Testis (tissue), 2 donors: ENCODE results near the gene ZIC2.

Source experiments
- POLR2A ChIP-seq: fragments of 450-650 bp; IDR thresholded peaks from one replicate; pipeline ENCODE4 v1.6.1; 2017; ENCODE audit warnings: antibody characterized with exemption, mild to moderate bottlenecking, moderate library complexity
- TF ChIP-seq, protein P1 (sequence below), 3 experiments: fragments of 450-650 bp in 2 of 3; fragments of 200-600 bp in 1 of 3; sonication (generic) in 1 of 3; IDR thresholded peaks; one replicate each; pipeline ENCODE4 v1.5.1; 2016 to 2019; ENCODE audit warnings: antibody characterized with exemption in 3 of 3, mild to moderate bottlenecking in 2 of 3, moderate library complexity in 1 of 3

DNA sequence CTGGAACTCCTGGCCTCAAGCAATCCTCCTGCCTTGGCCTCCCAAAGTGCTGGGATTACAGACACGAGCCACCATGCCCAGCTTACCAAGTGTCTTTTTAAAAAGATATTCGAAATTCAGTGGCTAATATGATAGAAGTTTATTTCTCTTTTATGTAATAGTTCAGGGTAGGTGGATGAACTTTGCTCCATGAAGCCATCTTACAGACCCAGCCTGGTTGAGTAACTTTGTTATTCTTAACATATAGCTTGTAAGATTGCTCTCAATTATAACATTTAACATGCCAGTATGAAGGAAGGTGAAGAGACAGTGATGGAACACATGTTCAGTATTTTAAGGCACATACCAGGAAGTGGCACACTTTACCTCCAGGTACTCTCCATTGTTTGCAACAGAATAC is 42.4 kb downstream of the ZIC2 start:
- TF ChIP-seq, protein P1, sequence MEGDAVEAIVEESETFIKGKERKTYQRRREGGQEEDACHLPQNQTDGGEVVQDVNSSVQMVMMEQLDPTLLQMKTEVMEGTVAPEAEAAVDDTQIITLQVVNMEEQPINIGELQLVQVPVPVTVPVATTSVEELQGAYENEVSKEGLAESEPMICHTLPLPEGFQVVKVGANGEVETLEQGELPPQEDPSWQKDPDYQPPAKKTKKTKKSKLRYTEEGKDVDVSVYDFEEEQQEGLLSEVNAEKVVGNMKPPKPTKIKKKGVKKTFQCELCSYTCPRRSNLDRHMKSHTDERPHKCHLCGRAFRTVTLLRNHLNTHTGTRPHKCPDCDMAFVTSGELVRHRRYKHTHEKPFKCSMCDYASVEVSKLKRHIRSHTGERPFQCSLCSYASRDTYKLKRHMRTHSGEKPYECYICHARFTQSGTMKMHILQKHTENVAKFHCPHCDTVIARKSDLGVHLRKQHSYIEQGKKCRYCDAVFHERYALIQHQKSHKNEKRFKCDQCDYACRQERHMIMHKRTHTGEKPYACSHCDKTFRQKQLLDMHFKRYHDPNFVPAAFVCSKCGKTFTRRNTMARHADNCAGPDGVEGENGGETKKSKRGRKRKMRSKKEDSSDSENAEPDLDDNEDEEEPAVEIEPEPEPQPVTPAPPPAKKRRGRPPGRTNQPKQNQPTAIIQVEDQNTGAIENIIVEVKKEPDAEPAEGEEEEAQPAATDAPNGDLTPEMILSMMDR (IDR thresholded peaks at IDR 0.05) = no peak
- no peak for TF ChIP-seq POLR2A
